OCI-LY7 (cell line): ENCODE results near the gene SPATA25. TPM values are rescaled to one million over a fixed set of nuclear protein-coding genes. Genes with fewer than 3 reads are reported as not detected.

Experiments
- BruUV-seq: library from RNA; stranded (reverse); fragments of 400-500 nt; replicated peaks from 2 replicates; lab custom pipeline; 2021; lab: Mats Ljungman, UMichigan
- CTCF ChIA-PET: fragments of 300-600 bp; sonication (Branson Sonifier 250); formaldehyde crosslinking; loops from one replicate; lab custom pipeline; 2022; ENCODE audit warnings: antibody characterized with exemption; ENCODE audit not compliant: unreplicated experiment; lab: Charles Lee
- POLR2A ChIA-PET: fragments of 300-600 bp; sonication (Branson Sonifier 250); formaldehyde crosslinking; loops from one replicate; lab custom pipeline; 2022; ENCODE audit warnings: antibody characterized with exemption; lab: Charles Lee
- DNase-seq: peaks from one replicate; pipeline ENCODE4 v3.0.0-alpha.2; 2015; ENCODE audit warnings: low spot score
- H2AFZ ChIP-seq: fragments of 200-600 bp; sonication (generic), shearing (Covaris generic); 2 replicates; pipeline ENCODE4 v1.6.1; 2014; ENCODE audit warnings: mild to moderate bottlenecking, antibody characterized with exemption, low read length, moderate library complexity
- H3K27ac ChIP-seq: fragments of 200-600 bp; sonication (generic); 2 replicates; pipeline ENCODE4 v1.5.1; 2014; ENCODE audit warnings: mixed run types, low read depth, mild to moderate bottlenecking, moderate library complexity, low read length, inconsistent platforms; ENCODE audit not compliant: poor library complexity, severe bottlenecking
- H3K36me3 ChIP-seq: fragments of 200-600 bp; sonication (generic); 2 replicates; pipeline ENCODE4 v1.6.1; 2014; ENCODE audit warnings: mild to moderate bottlenecking, antibody characterized with exemption, low read length, moderate library complexity, mixed read lengths; ENCODE audit not compliant: insufficient read depth
- H3K4me1 ChIP-seq: fragments of 200-600 bp; sonication (generic); 2 replicates; pipeline ENCODE4 v1.5.1; 2014; ENCODE audit warnings: mild to moderate bottlenecking, low read length; ENCODE audit not compliant: insufficient read depth, poor library complexity, severe bottlenecking
- H3K4me2 ChIP-seq: fragments of 200-600 bp; sonication (generic); 2 replicates; pipeline ENCODE4 v1.6.1; 2014; ENCODE audit warnings: mild to moderate bottlenecking, low read length
- H3K4me3 ChIP-seq: fragments of 200-600 bp; sonication (generic); 2 replicates; pipeline ENCODE4 v1.5.1; 2014; ENCODE audit warnings: mild to moderate bottlenecking, low read depth, low read length; ENCODE audit not compliant: poor library complexity, severe bottlenecking
- H3K79me2 ChIP-seq: fragments of 200-600 bp; sonication (generic); 2 replicates; pipeline ENCODE4 v1.6.1; 2016; ENCODE audit warnings: low read depth, mild to moderate bottlenecking, low read length, moderate library complexity, mixed read lengths; ENCODE audit not compliant: insufficient read depth
- H3K9me2 ChIP-seq: fragments of 200-600 bp; sonication (generic); 2 replicates; pipeline ENCODE4 v1.6.1; 2016; ENCODE audit warnings: mild to moderate bottlenecking, low read length, mixed read lengths; ENCODE audit not compliant: insufficient read depth
- H3K9me3 ChIP-seq: fragments of 200-600 bp; sonication (generic); 2 replicates; pipeline ENCODE4 v1.6.1; 2014; ENCODE audit warnings: mild to moderate bottlenecking, mixed run types, low read length, mixed read lengths
- H4K20me1 ChIP-seq: fragments of 200-600 bp; sonication (generic); 2 replicates; pipeline ENCODE4 v1.6.1; 2014; ENCODE audit warnings: mild to moderate bottlenecking, antibody characterized with exemption, low read length, moderate library complexity, mixed read lengths; ENCODE audit not compliant: insufficient read depth
- CTCF ChIP-seq: fragments of 200-600 bp; sonication (generic); conservative IDR thresholded peaks from 2 replicates; pipeline ENCODE4 v1.5.1; 2014; ENCODE audit warnings: mild to moderate bottlenecking, antibody characterized with exemption, low read length, moderate library complexity, mixed read lengths
- EZH2phosphoT487 ChIP-seq: fragments of 200-600 bp; sonication (generic); IDR thresholded peaks from 2 replicates; pipeline ENCODE4 v1.6.1; 2018; ENCODE audit warnings: low read depth, borderline replicate concordance, mild to moderate bottlenecking, mixed run types, antibody characterized with exemption, low read length, moderate library complexity, mixed read lengths
- intact Hi-C: fragments of 100-400 bp; cut with micrococcal nuclease; formaldehyde crosslinking; loops from one replicate; pipeline ENCODE4 v1.10.0; 2022; ENCODE audit not compliant: unreplicated experiment
- total RNA-seq, 2 experiments: library from RNA; depleted of rRNA in 1 of 2; stranded (reverse); fragments of >200 nt in 1 of 2; shearing (Covaris generic) in 1 of 2; gene quantifications; 2 replicates each; pipeline ENCODE4 v1.2.3, GENCODE V29; 2014 to 2022

Gene SPATA25
- total RNA-seq, 2 experiments from 2014 or later, result 5.8 TPM

GRCh38 chr20:45920462-45921336 lies 33.3 kb upstream of the SPATA25 start:
- CTCF ChIA-PET, result no interaction called here
- TF ChIP-seq CTCF (no peak), EZH2phosphoT487 (no peak)
- POLR2A ChIA-PET, result interaction anchor here (0.6 to 1.5 kb wide), 5 partner anchors 10 to 674 kb away, joined by 3 to 5 read pairs (median 4); no protein-coding TSS in a partner anchor
- Histone ChIP-seq H3K9me3 (no peaks in the 10 kb centered on the region), H3K79me2 (no peaks in the 10 kb centered on the region), H3K4me3 (no peak overlapping the region), H3K36me3 (no peaks in the 10 kb centered on the region), H3K4me1 (no peaks in the 10 kb centered on the region), H4K20me1 (no peaks in the 10 kb centered on the region), H3K9me2 (no peaks in the 10 kb centered on the region), H3K4me2 (no peak overlapping the region), H3K27ac (no peak overlapping the region), H2AFZ (no peak overlapping the region)
- no peak for DNase-seq
- intact Hi-C loops, result no loop called here
- no TSS peak for BruUV-seq

DNA sequence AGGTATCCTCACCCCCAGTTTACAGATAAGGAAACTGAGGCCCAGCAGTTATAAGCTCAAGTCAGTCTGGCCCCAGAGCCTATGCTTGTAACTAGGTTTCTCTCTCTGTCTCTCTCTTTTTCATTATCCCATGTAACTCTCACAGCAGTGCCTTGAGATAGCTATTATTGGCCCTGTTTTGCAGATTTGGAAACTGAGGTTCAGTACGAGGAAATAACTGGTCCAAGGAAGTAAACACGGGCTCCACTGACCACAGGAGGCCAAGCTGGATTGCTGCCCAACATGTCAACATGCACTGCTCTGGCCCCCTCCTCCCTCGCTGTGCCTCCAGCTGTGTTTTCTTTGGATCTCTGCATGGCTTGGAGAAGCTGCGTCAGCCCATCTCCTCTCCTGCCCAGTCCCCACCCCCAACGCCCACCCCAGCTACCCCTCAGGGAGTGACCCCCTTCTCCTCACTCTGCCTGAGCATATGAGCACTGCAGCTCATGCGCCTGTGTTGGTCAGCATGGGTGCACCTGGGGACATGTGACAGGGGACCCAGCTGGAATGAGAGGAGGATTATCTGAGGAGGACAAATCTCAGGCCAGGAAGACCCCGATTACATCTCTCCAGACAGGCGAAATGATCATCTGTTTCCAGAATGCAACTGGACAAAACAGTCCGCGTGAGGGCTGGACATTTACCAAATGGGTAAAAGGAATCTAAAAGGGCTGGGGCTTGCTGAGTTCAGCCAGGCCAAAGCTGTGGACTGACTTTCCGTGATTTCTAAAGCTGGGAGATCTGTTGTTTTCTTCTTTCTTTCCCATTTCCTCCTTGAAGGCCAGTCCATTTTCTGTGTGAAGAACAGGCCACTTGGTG lies 32.3 kb upstream of the SPATA25 start:
- Histone ChIP-seq H3K79me2 (no peaks in the 10 kb centered on the region), H3K9me2 (no peaks in the 10 kb centered on the region), H4K20me1 (no peaks in the 10 kb centered on the region), H3K4me1 (no peaks in the 10 kb centered on the region), H3K27ac (no peak overlapping the region), H3K9me3 (no peaks in the 10 kb centered on the region), H3K36me3 (no peaks in the 10 kb centered on the region), H2AFZ (no peak overlapping the region), H3K4me2 (no peak overlapping the region), H3K4me3 (no peak overlapping the region)
- POLR2A ChIA-PET, result interaction anchor here (0.6 to 1.5 kb wide), 5 partner anchors 15 to 348 kb away, joined by 3 to 6 read pairs (median 3); partner anchors contain the start of genes PCIF1 and ZSWIM1
- DNase-seq, result no peak
- TF ChIP-seq EZH2phosphoT487 (no peak), CTCF (no peak)
- CTCF ChIA-PET, result no interaction called here
- BruUV-seq, result no TSS peak
- intact Hi-C loops, result no loop called here
